ENCODE measurements around the gene NCF4.

- no peak for TF ChIP-seq CTCF (IDR thresholded peaks at IDR 0.05)
- no peak for TF ChIP-seq POLR2A (IDR thresholded peaks at IDR 0.05)
These were observed 30.2 kb upstream of the NCF4 start for GRCh38 chr22:36830601-36831000.
